ENCODE data around the gene GPR18. TPM values are rescaled to one million over a fixed set of nuclear protein-coding genes. Genes with fewer than 3 reads are reported as not detected.

Gene GPR18
- total RNA-seq, 4 donors from 2014 or later = 1.1 to 2.1 TPM; not detected in 2

GRCh38 chr13:99227331-99227900 is 30.8 kb downstream of the GPR18 start:
- Histone ChIP-seq H3K27me3 (no peaks in the 10 kb centered on the region), H3K27ac (no peak overlapping the region), H3K36me3 (no peaks in the 10 kb centered on the region), H3K4me3 (no peak overlapping the region), H3K9me3 (no peaks in the 10 kb centered on the region), H3K4me1 (no peaks in the 10 kb centered on the region)
- no peak for DNase-seq
- TF ChIP-seq CTCF (IDR thresholded peaks at IDR 0.05) = no peak
- TF ChIP-seq POLR2A (IDR thresholded peaks at IDR 0.05) = no peak
- intact Hi-C loops (cut with DNase I; ENCODE audit: low total_unique reads) = no loop called here

- Histone ChIP-seq H3K36me3 (no peaks in the 10 kb centered on the region), H3K27me3 (no peaks in the 10 kb centered on the region), H3K27ac (no peak overlapping the region), H3K4me1 (no peaks in the 10 kb centered on the region), H3K4me3 (no peak overlapping the region), H3K9me3 (no peaks in the 10 kb centered on the region)
- intact Hi-C loops (cut with DNase I; ENCODE audit: low total_unique reads) = no loop called here
- DNase-seq = no peak
- TF ChIP-seq POLR2A (IDR thresholded peaks at IDR 0.05) (no peak), CTCF (IDR thresholded peaks at IDR 0.05) (no peak)
These were observed 31.7 kb downstream of the GPR18 start for GRCh38 chr13:99226513-99226912.

GRCh38 chr13:99225078-99225477 is 33.1 kb downstream of the GPR18 start:
- TF ChIP-seq POLR2A (IDR thresholded peaks at IDR 0.05) (no peak), CTCF (IDR thresholded peaks at IDR 0.05) (no peak)
- H3K4me1 ChIP-seq = no peaks in the 10 kb centered on the region
- intact Hi-C loops (cut with DNase I; ENCODE audit: low total_unique reads) = no loop called here

GRCh38 chr13:99224021-99224420 is 34.2 kb downstream of the GPR18 start:
- no peaks in the 10 kb centered on the region for H3K9me3 ChIP-seq
- H3K27me3 ChIP-seq = no peaks in the 10 kb centered on the region
- H3K4me1 ChIP-seq = no peaks in the 10 kb centered on the region
- intact Hi-C loops (cut with DNase I; ENCODE audit: low total_unique reads) = no loop called here
- no peak overlapping the region for H3K4me3 ChIP-seq
- no peaks in the 10 kb centered on the region for H3K36me3 ChIP-seq
- no peak overlapping the region for H3K27ac ChIP-seq
- DNase-seq = no peak
- TF ChIP-seq CTCF (IDR thresholded peaks at IDR 0.05) = no peak
- no peak for TF ChIP-seq POLR2A (IDR thresholded peaks at IDR 0.05)

More at GRCh38 chr13:99225078-99225477, 33.1 kb downstream of the GPR18 start:
- Histone ChIP-seq H3K27me3 (no peaks in the 10 kb centered on the region), H3K36me3 (no peaks in the 10 kb centered on the region), H3K9me3 (no peaks in the 10 kb centered on the region), H3K27ac (no peak overlapping the region), H3K4me3 (no peak overlapping the region)
- no peak for DNase-seq

GRCh38 chr13:99223587-99223986 is 34.6 kb downstream of the GPR18 start:
- TF ChIP-seq POLR2A (IDR thresholded peaks at IDR 0.05) (no peak), CTCF (IDR thresholded peaks at IDR 0.05) (no peak)
- H3K4me3 ChIP-seq = no peak overlapping the region
- intact Hi-C loops (cut with DNase I; ENCODE audit: low total_unique reads) = no loop called here
- no peaks in the 10 kb centered on the region for H3K36me3 ChIP-seq
- no peaks in the 10 kb centered on the region for H3K4me1 ChIP-seq
- no peaks in the 10 kb centered on the region for H3K27me3 ChIP-seq
- H3K27ac ChIP-seq = no peak overlapping the region
- DNase-seq = no peak
- no peaks in the 10 kb centered on the region for H3K9me3 ChIP-seq

Measured in uterus (tissue), 4 donors.